Rectal smooth muscle tissue (tissue), 1 donor: ENCODE results near the gene SEPTIN5.
"Not testable (repeated sequence)": the region's sequence is repeated elsewhere in the genome, so short reads cannot be mapped to it uniquely, and the experiment has no call there.

Experiments used
- H3K27ac ChIP-seq: one replicate; pipeline ENCODE4 v1.7.0; 2013; ENCODE audit warnings: low read depth, low read length, inconsistent platforms
- H3K27me3 ChIP-seq: one replicate; pipeline ENCODE4 v1.7.0; 2013; ENCODE audit warnings: low read length; ENCODE audit not compliant: control insufficient read depth, insufficient read depth
- H3K36me3 ChIP-seq: one replicate; pipeline ENCODE4 v1.7.0; 2013; ENCODE audit warnings: low read length; ENCODE audit not compliant: control insufficient read depth, insufficient read depth
- H3K4me1 ChIP-seq: one replicate; pipeline ENCODE4 v1.7.0; 2013; ENCODE audit warnings: low read length; ENCODE audit not compliant: control insufficient read depth, insufficient read depth
- H3K4me3 ChIP-seq: one replicate; pipeline ENCODE4 v1.7.0; 2013; ENCODE audit warnings: low read length
- H3K9ac ChIP-seq: one replicate; pipeline ENCODE4 v1.7.0; 2013; ENCODE audit warnings: low read length

SEPTIN5 gene

GRCh38 chr22:19674129-19674928, 40.0 kb upstream of the SEPTIN5 start:
- H3K36me3 ChIP-seq = no peaks in the 10 kb centered on the region
- no peaks in the 10 kb centered on the region for H3K4me1 ChIP-seq
- H3K4me3 ChIP-seq = no peak overlapping the region
- H3K27me3 ChIP-seq = no peaks in the 10 kb centered on the region
- no peak overlapping the region for H3K9ac ChIP-seq
- H3K27ac ChIP-seq = no peak overlapping the region

- no peak overlapping the region for H3K4me3 ChIP-seq
- no peaks in the 10 kb centered on the region for H3K36me3 ChIP-seq
- H3K4me1 ChIP-seq = no peaks in the 10 kb centered on the region
Observed at GRCh38 chr22:19674929-19675253, 39.4 kb upstream of the SEPTIN5 start.

GRCh38 chr22:19675428-19675827, 38.9 kb upstream of the SEPTIN5 start:
- Histone ChIP-seq H3K4me3 (no peak overlapping the region), H3K27ac (no peak overlapping the region), H3K36me3 (no peaks in the 10 kb centered on the region)

More at GRCh38 chr22:19674929-19675253, 39.4 kb upstream of the SEPTIN5 start:
- no peak overlapping the region for H3K27ac ChIP-seq
- H3K9ac ChIP-seq = no peak overlapping the region
- no peaks in the 10 kb centered on the region for H3K27me3 ChIP-seq

GRCh38 chr22:19676437-19676836, 37.9 kb upstream of the SEPTIN5 start:
- not testable (repeated sequence) for H3K36me3 ChIP-seq, H3K4me1 ChIP-seq, H3K4me3 ChIP-seq, H3K27me3 ChIP-seq, H3K9ac ChIP-seq, H3K27ac ChIP-seq

More at GRCh38 chr22:19675428-19675827, 38.9 kb upstream of the SEPTIN5 start:
- Histone ChIP-seq H3K4me1 (no peaks in the 10 kb centered on the region), H3K9ac (no peak overlapping the region), H3K27me3 (peaks cover under 1% of the 10 kb centered on the region)

- Histone ChIP-seq H3K9ac (no peak overlapping the region), H3K4me1 (no peaks in the 10 kb centered on the region), H3K27me3 (peaks cover 2% of the 10 kb centered on the region), H3K4me3 (no peak overlapping the region), H3K27ac (no peak overlapping the region), H3K36me3 (no peaks in the 10 kb centered on the region)
Observed at GRCh38 chr22:19678949-19679521, 35.3 kb upstream of the SEPTIN5 start.

- Histone ChIP-seq H3K4me3 (no peak overlapping the region), H3K4me1 (no peaks in the 10 kb centered on the region), H3K27ac (no peak overlapping the region), H3K27me3 (peaks cover 2% of the 10 kb centered on the region), H3K9ac (no peak overlapping the region), H3K36me3 (no peaks in the 10 kb centered on the region)
Observed at GRCh38 chr22:19679522-19680101, 34.7 kb upstream of the SEPTIN5 start.

- Histone ChIP-seq H3K27ac (no peak overlapping the region), H3K9ac (no peak overlapping the region), H3K27me3 (peaks cover 2% of the 10 kb centered on the region), H3K4me1 (no peaks in the 10 kb centered on the region), H3K4me3 (no peak overlapping the region), H3K36me3 (no peaks in the 10 kb centered on the region)
Observed at GRCh38 chr22:19680287-19680881, 33.9 kb upstream of the SEPTIN5 start.

- H3K4me1 ChIP-seq = no peaks in the 10 kb centered on the region
- H3K36me3 ChIP-seq = no peaks in the 10 kb centered on the region
- no peak overlapping the region for H3K4me3 ChIP-seq
- no peak overlapping the region for H3K9ac ChIP-seq
- no peak overlapping the region for H3K27ac ChIP-seq
- peaks cover 2% of the 10 kb centered on the region for H3K27me3 ChIP-seq
Observed at GRCh38 chr22:19680911-19681862, 33.1 kb upstream of the SEPTIN5 start.

- no peaks in the 10 kb centered on the region for H3K4me1 ChIP-seq
- no peak overlapping the region for H3K9ac ChIP-seq
- peaks cover 2% of the 10 kb centered on the region for H3K27me3 ChIP-seq
- no peak overlapping the region for H3K4me3 ChIP-seq
- H3K36me3 ChIP-seq = no peaks in the 10 kb centered on the region
- H3K27ac ChIP-seq = no peak overlapping the region
Observed at GRCh38 chr22:19681863-19682245, 32.4 kb upstream of the SEPTIN5 start.

- Histone ChIP-seq H3K4me1 (no peaks in the 10 kb centered on the region), H3K4me3 (no peak overlapping the region), H3K27me3 (no peaks in the 10 kb centered on the region), H3K36me3 (no peaks in the 10 kb centered on the region), H3K9ac (no peak overlapping the region), H3K27ac (no peak overlapping the region)
Observed at GRCh38 chr22:19686946-19687345, 27.4 kb upstream of the SEPTIN5 start.

GRCh38 chr22:19687561-19688300, 26.6 kb upstream of the SEPTIN5 start:
- no peaks in the 10 kb centered on the region for H3K36me3 ChIP-seq
- no peak overlapping the region for H3K9ac ChIP-seq
- no peak overlapping the region for H3K27ac ChIP-seq
- no peaks in the 10 kb centered on the region for H3K4me1 ChIP-seq
- no peaks in the 10 kb centered on the region for H3K27me3 ChIP-seq
- H3K4me3 ChIP-seq = no peak overlapping the region
